ENCODE measurements around the gene ELK1. TPM values are rescaled to one million over a fixed set of nuclear protein-coding genes. Genes with fewer than 3 reads are reported as not detected.

Gene ELK1
- total and polyA plus RNA-seq, 7 experiments from 2014 or later = 24.0 to 62.4 (median 34.0) TPM

DNA sequence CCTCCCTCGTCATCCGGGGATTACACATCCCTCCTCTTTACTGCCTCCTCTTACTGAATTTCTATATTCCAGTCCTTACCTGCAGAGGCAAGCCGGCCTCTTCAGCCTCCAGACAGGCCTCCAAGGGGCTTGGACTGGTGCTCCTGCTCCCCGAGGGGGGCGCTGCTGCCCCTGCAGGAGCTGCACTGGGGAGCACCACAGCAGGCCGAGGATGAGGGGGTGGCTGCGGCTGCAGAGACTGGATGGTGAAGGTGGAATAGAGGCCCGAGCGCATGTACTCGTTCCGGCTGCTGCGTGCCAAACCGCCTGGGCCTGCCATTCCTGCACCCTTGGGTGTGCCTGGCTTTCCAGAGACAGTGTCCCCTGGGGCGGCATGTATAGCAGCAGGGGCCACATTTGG lies 11.5 kb downstream of the ELK1 start:
- no peaks in the 10 kb centered on the region for H3K9me3 ChIP-seq (ENCODE audit: control insufficient read depth in 2 of 3, low read length in 3 of 3)
- peaks cover 0 to 16% of the 10 kb centered on the region in 2 donors for H3K4me1 ChIP-seq (ENCODE audit: control insufficient read depth in 2 of 2, insufficient read depth in 2 of 2, low read length in 2 of 2)
- CTCF ChIA-PET = no interaction called here
- no peaks in the 10 kb centered on the region for H3K27me3 ChIP-seq (ENCODE audit: control insufficient read depth in 2 of 2, insufficient read depth in 2 of 2, low read length in 2 of 2)
- H3K36me3 ChIP-seq (ENCODE audit: control insufficient read depth in 2 of 3, insufficient read depth in 3 of 3, low read length in 3 of 3) = peaks cover 0 to 46% (median 8%) of the 10 kb centered on the region in 3 experiments
- Mint-ChIP-seq H3K9me3 (peaks cover 0 to 5% (median 0%) of the 10 kb centered on the region in 11 donors), H3K4me1 (peaks cover 14 to 30% (median 17%) of the 10 kb centered on the region in 7 donors), H3K27ac (peak overlapping the region in 5 of 9 donors; percentile 62 to 85 (median 78)), H3K27me3 (no peaks in the 10 kb centered on the region), H3K36me3 (peaks cover 14 to 41% (median 16%) of the 10 kb centered on the region in 5 donors), H3K4me3 (peak overlapping the region in 9 of 10 donors; percentile 12 to 81 (median 72))
- intact Hi-C loops (cut with micrococcal nuclease) = no loop called here
- H3K4me3 ChIP-seq (ENCODE audit: low read length) = no peak overlapping the region
- no peak for ATAC-seq
- POLR2A ChIA-PET = no interaction called here
- DNase-seq = no peak
- H3K27ac ChIP-seq (ENCODE audit: low read depth, low read length) = no peak overlapping the region

DNA sequence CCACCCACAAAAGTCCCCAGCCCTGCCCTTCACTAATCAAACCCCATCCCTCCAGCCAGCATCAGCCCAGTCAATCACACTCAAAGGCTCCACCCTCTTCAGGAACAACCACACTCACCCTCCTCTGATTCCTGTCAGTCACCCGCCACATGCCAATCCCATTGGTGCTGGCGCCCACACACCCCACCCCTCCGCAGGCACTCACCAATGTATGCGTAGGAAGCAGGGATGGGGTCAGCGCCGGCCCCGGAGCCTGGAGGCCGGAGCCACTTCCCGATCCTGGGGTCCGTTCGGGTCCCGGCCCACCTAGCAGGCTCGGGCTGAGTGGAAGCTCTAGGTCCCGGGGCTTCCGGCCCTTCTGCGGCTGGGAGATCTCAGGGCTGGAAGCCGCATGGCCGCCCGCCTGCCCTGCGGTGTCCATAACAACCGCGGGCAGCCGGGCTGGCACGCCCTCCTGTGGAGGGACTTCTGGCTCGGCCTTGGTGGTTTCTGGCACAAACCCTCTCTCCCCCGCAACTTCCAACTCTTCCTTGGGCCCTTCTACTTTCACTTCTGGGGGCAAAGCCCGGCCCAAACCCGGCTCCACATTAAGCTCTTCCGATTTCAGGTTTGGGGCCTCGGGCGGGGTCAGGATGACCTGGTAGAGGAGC lies 12.7 kb downstream of the ELK1 start:
- Histone ChIP-seq H3K27ac (ENCODE audit: low read depth, low read length) (peak overlapping the region; percentile 65), H3K9me3 (ENCODE audit: control insufficient read depth in 2 of 3, low read length in 3 of 3) (no peaks in the 10 kb centered on the region), H3K27me3 (ENCODE audit: control insufficient read depth in 2 of 2, insufficient read depth in 2 of 2, low read length in 2 of 2) (no peaks in the 10 kb centered on the region), H3K4me1 (ENCODE audit: control insufficient read depth in 2 of 2, insufficient read depth in 2 of 2, low read length in 2 of 2) (peaks cover 0 to 12% of the 10 kb centered on the region in 2 donors), H3K36me3 (ENCODE audit: control insufficient read depth in 2 of 3, insufficient read depth in 3 of 3, low read length in 3 of 3) (peaks cover 0 to 46% (median 8%) of the 10 kb centered on the region in 3 experiments), H3K4me3 (ENCODE audit: low read length) (no peak overlapping the region)
- ATAC-seq = peak; percentile 87
- intact Hi-C loops (cut with micrococcal nuclease) = loop anchor here in 1 of 2 donors (1.0 kb wide), 1 partner anchor 8 kb away; the partner anchor contains the start of gene CFP
- ChIA-PET POLR2A (interaction anchor here (1.4 kb wide), 1 partner anchor 14 kb away, joined by 5 read pairs; no protein-coding TSS in a partner anchor), CTCF (no interaction called here)
- Mint-ChIP-seq H3K4me3 (peak overlapping the region; percentile 70 to 82 (median 74)), H3K9me3 (peaks cover 0 to 5% (median 0%) of the 10 kb centered on the region in 11 donors), H3K27me3 (no peaks in the 10 kb centered on the region), H3K27ac (peak overlapping the region; percentile 19 to 89 (median 85)), H3K36me3 (peaks cover 14 to 41% (median 16%) of the 10 kb centered on the region in 5 donors), H3K4me1 (peaks cover 14 to 28% (median 18%) of the 10 kb centered on the region in 7 donors)
- peak in 7 of 9 donors; percentile 30 to 50 (median 36) for DNase-seq

- no peaks in the 10 kb centered on the region for H3K9me3 ChIP-seq (ENCODE audit: control insufficient read depth in 2 of 3, low read length in 3 of 3)
- peaks cover 3 to 12% of the 10 kb centered on the region in 2 donors for H3K4me1 ChIP-seq (ENCODE audit: control insufficient read depth in 2 of 2, insufficient read depth in 2 of 2, low read length in 2 of 2)
- H3K27me3 Mint-ChIP-seq = no peaks in the 10 kb centered on the region
- H3K4me3 ChIP-seq (ENCODE audit: low read length) = no peak overlapping the region
- CTCF ChIA-PET = interaction anchor here (0.6 kb wide), 1 partner anchor 28 kb away, joined by 3 read pairs; no protein-coding TSS in a partner anchor
- H3K9me3 Mint-ChIP-seq = peaks cover 0 to 2% (median 0%) of the 10 kb centered on the region in 11 donors
- POLR2A ChIA-PET = no interaction called here
- H3K27me3 ChIP-seq (ENCODE audit: control insufficient read depth in 2 of 2, insufficient read depth in 2 of 2, low read length in 2 of 2) = no peaks in the 10 kb centered on the region
- no peak overlapping the region for H3K27ac Mint-ChIP-seq
- ATAC-seq = peak; percentile 48
- no peak overlapping the region for H3K4me3 Mint-ChIP-seq
- no peak overlapping the region for H3K27ac ChIP-seq (ENCODE audit: low read depth, low read length)
- intact Hi-C loops (cut with micrococcal nuclease) = loop anchor here in 1 of 2 donors (5.0 kb wide), 1 partner anchor 418 kb away; the partner anchor contains the start of gene CDK16
- no peak for DNase-seq
- peaks cover 12 to 33% (median 28%) of the 10 kb centered on the region in 7 donors for H3K4me1 Mint-ChIP-seq
- peaks cover 6 to 25% (median 8%) of the 10 kb centered on the region in 5 donors for H3K36me3 Mint-ChIP-seq
- peaks cover 0 to 31% (median under 1%) of the 10 kb centered on the region in 3 experiments for H3K36me3 ChIP-seq (ENCODE audit: control insufficient read depth in 2 of 3, insufficient read depth in 3 of 3, low read length in 3 of 3)
Measured at GRCh38 chrX:47634871-47635575, 15.3 kb downstream of the ELK1 start.

DNA sequence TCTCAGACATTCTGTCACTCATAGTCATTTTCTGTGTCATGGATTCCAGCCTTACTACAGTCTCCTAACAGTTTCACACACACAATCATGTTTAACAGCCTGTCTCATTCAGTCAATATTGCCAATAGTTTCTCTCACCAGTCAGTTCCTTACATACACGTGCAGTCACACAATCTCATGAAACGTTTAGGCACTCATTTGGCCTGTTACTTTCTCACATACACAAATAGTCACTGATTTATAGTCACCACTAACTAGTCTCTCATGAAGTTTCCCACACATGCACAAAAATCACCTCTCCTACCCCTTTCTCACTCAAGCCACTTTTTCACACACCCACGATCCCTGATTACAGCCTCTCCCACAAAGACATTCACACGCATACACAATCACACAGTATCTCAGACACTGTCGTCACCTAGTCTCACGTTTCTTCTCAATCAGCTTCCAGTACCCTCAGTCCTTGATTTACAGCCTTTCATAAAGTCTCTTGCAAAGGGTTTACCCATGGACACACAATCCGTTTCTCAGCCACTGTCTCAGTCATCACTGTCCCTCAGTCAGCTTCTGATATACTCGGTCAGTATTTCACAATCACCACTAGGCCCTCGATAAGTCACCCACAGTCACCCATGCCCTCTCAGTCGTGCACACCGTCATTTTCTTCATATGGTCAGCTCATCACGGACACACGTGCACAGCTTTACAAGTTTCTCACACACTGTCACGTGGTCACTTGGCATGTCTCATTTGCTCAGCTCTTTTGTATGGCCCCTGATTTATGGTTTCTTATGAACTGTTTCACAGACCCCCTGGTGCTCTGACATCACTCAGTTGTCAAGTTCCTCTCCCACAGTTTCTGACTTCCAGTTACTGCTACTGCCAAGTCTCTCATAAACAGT lies 16.4 kb downstream of the ELK1 start:
- Histone ChIP-seq H3K9me3 (ENCODE audit: control insufficient read depth in 2 of 3, low read length in 3 of 3) (no peaks in the 10 kb centered on the region), H3K4me1 (ENCODE audit: control insufficient read depth in 2 of 2, insufficient read depth in 2 of 2, low read length in 2 of 2) (peaks cover 3 to 12% of the 10 kb centered on the region in 2 donors), H3K36me3 (ENCODE audit: control insufficient read depth in 2 of 3, insufficient read depth in 3 of 3, low read length in 3 of 3) (peaks cover 0 to 20% (median 0%) of the 10 kb centered on the region in 3 experiments), H3K4me3 (ENCODE audit: low read length) (no peak overlapping the region), H3K27ac (ENCODE audit: low read depth, low read length) (no peak overlapping the region), H3K27me3 (ENCODE audit: control insufficient read depth in 2 of 2, insufficient read depth in 2 of 2, low read length in 2 of 2) (no peaks in the 10 kb centered on the region)
- POLR2A ChIA-PET = interaction anchor here (0.7 to 1.1 kb wide), 2 partner anchors 10 to 52 kb away, joined by 3 read pairs; partner anchors contain the start of gene TIMP1
- peak; percentile 24 for ATAC-seq
- CTCF ChIA-PET = interaction anchor here (0.6 kb wide), 1 partner anchor 29 kb away, joined by 3 read pairs; no protein-coding TSS in a partner anchor
- Mint-ChIP-seq H3K27me3 (no peaks in the 10 kb centered on the region), H3K4me3 (no peak overlapping the region), H3K9me3 (peaks cover 0 to 3% (median 0%) of the 10 kb centered on the region in 11 donors), H3K4me1 (peaks cover 6 to 38% (median 30%) of the 10 kb centered on the region in 7 donors), H3K36me3 (peaks cover 0 to 15% (median 0%) of the 10 kb centered on the region in 5 donors), H3K27ac (no peak overlapping the region)
- DNase-seq = no peak
- intact Hi-C loops (cut with micrococcal nuclease) = loop anchor here in 1 of 2 donors (5.0 kb wide), 1 partner anchor 417 kb away; the partner anchor contains the start of gene CDK16

DNA sequence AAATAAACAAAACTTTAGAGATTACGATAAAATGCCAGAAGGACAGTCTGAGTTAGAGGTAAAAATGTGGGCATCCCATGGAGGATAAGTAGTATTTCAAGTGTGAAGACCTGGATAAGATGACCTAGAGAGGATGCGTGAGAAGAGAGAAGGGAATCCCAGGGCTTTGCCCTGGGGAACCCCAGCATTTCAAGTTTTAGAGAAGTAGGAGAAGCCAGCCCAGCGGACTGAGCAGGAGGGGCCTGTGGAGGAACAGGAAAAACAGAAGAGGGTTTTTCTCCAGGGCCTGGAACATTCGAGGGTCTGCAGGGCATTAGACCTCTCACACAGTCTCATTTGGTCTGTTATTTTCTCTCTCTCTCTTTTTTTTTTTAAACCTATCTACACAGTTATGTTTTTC lies 17.7 kb downstream of the ELK1 start:
- peaks cover 0 to 2% (median 0%) of the 10 kb centered on the region in 11 donors for H3K9me3 Mint-ChIP-seq
- CTCF ChIA-PET = no interaction called here
- Histone ChIP-seq H3K27ac (ENCODE audit: low read depth, low read length) (no peak overlapping the region), H3K4me1 (ENCODE audit: control insufficient read depth in 2 of 2, insufficient read depth in 2 of 2, low read length in 2 of 2) (peaks cover 3 to 12% of the 10 kb centered on the region in 2 donors), H3K36me3 (ENCODE audit: control insufficient read depth in 2 of 3, insufficient read depth in 3 of 3, low read length in 3 of 3) (peaks cover 0 to 16% (median 0%) of the 10 kb centered on the region in 3 experiments), H3K9me3 (ENCODE audit: control insufficient read depth in 2 of 3, low read length in 3 of 3) (no peaks in the 10 kb centered on the region), H3K4me3 (ENCODE audit: low read length) (no peak overlapping the region), H3K27me3 (ENCODE audit: control insufficient read depth in 2 of 2, insufficient read depth in 2 of 2, low read length in 2 of 2) (no peaks in the 10 kb centered on the region)
- ATAC-seq (no peak), DNase-seq (no peak)
- H3K4me3 Mint-ChIP-seq = peak overlapping the region in 4 of 10 donors; percentile 2 to 36 (median 12)
- peaks cover 0 to 11% (median 0%) of the 10 kb centered on the region in 5 donors for H3K36me3 Mint-ChIP-seq
- POLR2A ChIA-PET = interaction anchor here (0.8 kb wide), 1 partner anchor 404 kb away, joined by 3 read pairs; no protein-coding TSS in a partner anchor
- H3K27me3 Mint-ChIP-seq = no peaks in the 10 kb centered on the region
- peaks cover 0 to 36% (median 29%) of the 10 kb centered on the region in 7 donors for H3K4me1 Mint-ChIP-seq
- intact Hi-C loops (cut with micrococcal nuclease) = loop anchor here in 1 of 2 donors (5.0 kb wide), 1 partner anchor 415 kb away; the partner anchor contains the start of gene CDK16
- peak overlapping the region in 3 of 9 donors; percentile 74 to 78 (median 75) for H3K27ac Mint-ChIP-seq

All from naive thymus-derived CD4-positive, alpha-beta T cell (primary cell).